GM23338 (cell line): ENCODE measurements around the gene ADCY5. TPM values are rescaled to one million over a fixed set of nuclear protein-coding genes. Genes with fewer than 3 reads are reported as not detected.

Source experiments
- ATAC-seq: fragments of 200-7000 bp; cut with Tn5 transposase; 3 replicates; pipeline ENCODE4 v1.9.1; 2020
- DNase-seq: peaks from one replicate; pipeline ENCODE4 v3.0.0-alpha.2; 2015; ENCODE audit warnings: low spot score
- H2AFZ ChIP-seq: fragments of 200-600 bp; sonication (generic); 2 replicates; pipeline ENCODE4 v1.8.0; 2016; ENCODE audit warnings: antibody characterized with exemption, mild to moderate bottlenecking, moderate library complexity
- H3F3A ChIP-seq: fragments of 200-600 bp; sonication (generic); replicated peaks from 2 replicates; pipeline ENCODE4 v1.8.0; 2017; ENCODE audit warnings: antibody characterized with exemption, mixed run types, low read depth
- H3K27ac ChIP-seq: fragments of 200-600 bp; sonication (generic); 2 replicates; pipeline ENCODE4 v1.6.1; 2016; ENCODE audit warnings: low read depth
- H3K27me3 ChIP-seq: fragments of 200-600 bp; sonication (generic); 2 replicates; pipeline ENCODE4 v1.8.0; 2016; ENCODE audit warnings: mild to moderate bottlenecking, mixed run types, moderate library complexity; ENCODE audit not compliant: insufficient read depth
- H3K36me3 ChIP-seq: fragments of 200-600 bp; sonication (generic); 2 replicates; pipeline ENCODE4 v1.8.0; 2016; ENCODE audit warnings: mild to moderate bottlenecking; ENCODE audit not compliant: insufficient read depth
- H3K4me1 ChIP-seq: fragments of 200-600 bp; sonication (generic); 2 replicates; pipeline ENCODE4 v1.8.0; 2016; ENCODE audit warnings: mild to moderate bottlenecking, moderate library complexity; ENCODE audit not compliant: insufficient read depth
- H3K4me2 ChIP-seq: fragments of 200-600 bp; sonication (generic); 2 replicates; pipeline ENCODE4 v1.7.1; 2017; ENCODE audit warnings: mixed run types
- H3K4me3 ChIP-seq: fragments of 200-600 bp; sonication (generic); 2 replicates; pipeline ENCODE4 v1.6.1; 2016; ENCODE audit warnings: mixed run types
- H3K79me2 ChIP-seq: fragments of 200-600 bp; sonication (generic); replicated peaks from 2 replicates; pipeline ENCODE4 v1.8.0; 2017; ENCODE audit warnings: mild to moderate bottlenecking; ENCODE audit not compliant: insufficient read depth
- H3K9me2 ChIP-seq: fragments of 200-600 bp; sonication (generic); 2 replicates; pipeline ENCODE4 v1.8.0; 2017; ENCODE audit not compliant: insufficient read depth
- H4K20me1 ChIP-seq: fragments of 200-600 bp; sonication (generic); replicated peaks from 2 replicates; pipeline ENCODE4 v1.8.0; 2017; ENCODE audit warnings: mild to moderate bottlenecking; ENCODE audit not compliant: insufficient read depth
- H3K27ac Mint-ChIP-seq: 2 replicates; pipeline ENCODE4 v1.8.0; 2020; ENCODE audit warnings: inconsistent platforms, mild to moderate bottlenecking, moderate library complexity, mixed read lengths
- H3K27me3 Mint-ChIP-seq: 3 replicates; pipeline ENCODE4 v1.8.0; 2022; ENCODE audit warnings: low read depth, mild to moderate bottlenecking, moderate library complexity, mixed read lengths, inconsistent platforms; ENCODE audit not compliant: insufficient read depth, poor library complexity
- H3K36me3 Mint-ChIP-seq: 3 replicates; pipeline ENCODE4 v1.8.0; 2021; ENCODE audit warnings: low read depth, mild to moderate bottlenecking, inconsistent platforms, moderate library complexity, mixed read lengths
- H3K4me1 Mint-ChIP-seq: 3 replicates; pipeline ENCODE4 v1.8.0; 2020; ENCODE audit warnings: mild to moderate bottlenecking, inconsistent platforms, mixed read lengths
- H3K4me3 Mint-ChIP-seq: 3 replicates; pipeline ENCODE4 v1.8.0; 2021; ENCODE audit warnings: moderate library complexity, mild to moderate bottlenecking, inconsistent platforms, mixed read lengths
- H3K9me3 Mint-ChIP-seq: 3 replicates; pipeline ENCODE4 v1.8.0; 2020; ENCODE audit warnings: moderate library complexity, mild to moderate bottlenecking, inconsistent platforms, mixed read lengths
- ETS1 ChIP-seq: IDR thresholded peaks from 2 replicates; pipeline ENCODE4 v1.6.1; 2016; ENCODE audit warnings: antibody characterized with exemption
- EZH2 ChIP-seq: fragments of 200-600 bp; sonication (generic); IDR thresholded peaks from one replicate; pipeline ENCODE4 v1.8.0; 2017; ENCODE audit warnings: antibody characterized with exemption, mild to moderate bottlenecking, low read depth; ENCODE audit not compliant: unreplicated experiment
- EZH2phosphoT487 ChIP-seq: fragments of 200-600 bp; sonication (generic); IDR thresholded peaks from one replicate; pipeline ENCODE4 v1.8.1; 2018; ENCODE audit warnings: antibody characterized with exemption; ENCODE audit not compliant: unreplicated experiment
- JUNB ChIP-seq: IDR thresholded peaks from one replicate; pipeline ENCODE4 v1.6.1; 2016; ENCODE audit warnings: antibody characterized with exemption; ENCODE audit not compliant: unreplicated experiment
- NANOG ChIP-seq: IDR thresholded peaks from 2 replicates; pipeline ENCODE4 v1.6.1; 2016; ENCODE audit warnings: antibody characterized with exemption, borderline replicate concordance
- STAT1 ChIP-seq: IDR thresholded peaks from one replicate; pipeline ENCODE4 v1.6.1; 2016; ENCODE audit warnings: antibody characterized with exemption; ENCODE audit not compliant: unreplicated experiment
- ZNF114 ChIP-seq: fragments of 250-450 bp; sonication (Bioruptor Pico); IDR thresholded peaks from 2 replicates; pipeline ENCODE4 v1.5.0; 2020; ENCODE audit warnings: mild to moderate bottlenecking, moderate library complexity
- ZNF331 ChIP-seq: fragments of 250-450 bp; sonication (Bioruptor Pico); IDR thresholded peaks from 2 replicates; pipeline ENCODE4 v1.5.0; 2020; ENCODE audit warnings: low read depth, mild to moderate bottlenecking, moderate library complexity
- ZNF462 ChIP-seq: fragments of 250-450 bp; sonication (Bioruptor Pico); IDR thresholded peaks from 2 replicates; pipeline ENCODE4 v1.5.0; 2020; ENCODE audit warnings: mild to moderate bottlenecking, moderate library complexity
- polyA plus RNA-seq: library from polyadenylated mRNA; unstranded; fragments of >200 nt; fragmentation: Nextera tagmentation; extraction: Ambion mirVana; gene quantifications from 2 replicates; pipeline ENCODE4 v1.2.1, GENCODE V29; 2016
- total RNA-seq: library from RNA; depleted of rRNA; stranded (reverse); fragments of >200 nt; shearing (Covaris generic); gene quantifications from 2 replicates; pipeline ENCODE4 v1.2.3, GENCODE V29; 2014

Gene ADCY5
- total and polyA plus RNA-seq, 2 experiments from 2014 or later: 3.5 to 10.2 TPM

GRCh38 chr3:123406598-123406997, 42.3 kb downstream of the ADCY5 start (continued):
- TF ChIP-seq ZNF462 (CRISPR knock-in tag) (no peak), ZNF114 (no peak), ETS1 (no peak), NANOG (no peak), JUNB (no peak), STAT1 (no peak), EZH2 (no peak)

- H3K36me3 Mint-ChIP-seq: no peaks in the 10 kb centered on the region; the same call in 2 of the 3 replicates
- no peak overlapping the region for H3K27ac Mint-ChIP-seq
- TF ChIP-seq STAT1 (no peak), EZH2phosphoT487 (no peak), NANOG (no peak), ZNF462 (CRISPR knock-in tag) (no peak), ZNF114 (no peak), ZNF331 (CRISPR knock-in tag) (no peak)
Measured at GRCh38 chr3:123405936-123406510, 42.9 kb downstream of the ADCY5 start.

More at GRCh38 chr3:123405936-123406510, 42.9 kb downstream of the ADCY5 start:
- no peaks in the 10 kb centered on the region; the same call in 1 of the 2 replicates for H4K20me1 ChIP-seq
- peak; percentile 27 for DNase-seq
- ATAC-seq: peak; percentile 68
- H3K4me3 Mint-ChIP-seq: no peak overlapping the region
- H3K9me3 Mint-ChIP-seq: no peaks in the 10 kb centered on the region
- H3K36me3 ChIP-seq: no peaks in the 10 kb centered on the region
- peaks cover 3% of the 10 kb centered on the region for H3K27me3 Mint-ChIP-seq
- no peaks in the 10 kb centered on the region for H3K79me2 ChIP-seq
- H3K4me3 ChIP-seq: no peak overlapping the region
- no peak overlapping the region for H3K27ac ChIP-seq
- H3K9me2 ChIP-seq: no peaks in the 10 kb centered on the region
- H2AFZ ChIP-seq: no peak overlapping the region
- no peaks in the 10 kb centered on the region for H3F3A ChIP-seq
- no peaks in the 10 kb centered on the region for H3K27me3 ChIP-seq
- no peak overlapping the region for H3K4me2 ChIP-seq
- peaks cover 5% of the 10 kb centered on the region; the same call in 1 of the 2 replicates for H3K4me1 ChIP-seq
- peaks cover 22% of the 10 kb centered on the region for H3K4me1 Mint-ChIP-seq
